Adipose tissue (tissue), 3 donors: Measurements from ENCODE around the gene USP10. TPM values are rescaled to one million over a fixed set of nuclear protein-coding genes. Genes with fewer than 3 reads are reported as not detected.

Experiments used
- H3K27ac ChIP-seq: one replicate; pipeline ENCODE4 v1.5.1; 2013; ENCODE audit warnings: low read depth, low read length
- WGBS, 3 donors: extraction: QIAGEN DNeasy Blood & Tissue Kit; methylation state at CpG; one replicate each; pipeline ENCODE4 v1.1.7; 2013; 5-methylcytosine and 5-hydroxymethylcytosine counted together
- polyA plus RNA-seq, 3 donors: library from polyadenylated mRNA; stranded (reverse); fragments of 200-250 nt; gene quantifications; one replicate each; pipeline ENCODE4 v1.2.3, GENCODE V29; 2013
- donor health status: healthy with polysubstance abuse.
- donor health status: Bipolar disorder and iron deficiency.
- donor health status: healthy.

Gene USP10
- polyA plus RNA-seq, 3 donors = 13.1 to 39.0 (median 21.8) TPM

DNA sequence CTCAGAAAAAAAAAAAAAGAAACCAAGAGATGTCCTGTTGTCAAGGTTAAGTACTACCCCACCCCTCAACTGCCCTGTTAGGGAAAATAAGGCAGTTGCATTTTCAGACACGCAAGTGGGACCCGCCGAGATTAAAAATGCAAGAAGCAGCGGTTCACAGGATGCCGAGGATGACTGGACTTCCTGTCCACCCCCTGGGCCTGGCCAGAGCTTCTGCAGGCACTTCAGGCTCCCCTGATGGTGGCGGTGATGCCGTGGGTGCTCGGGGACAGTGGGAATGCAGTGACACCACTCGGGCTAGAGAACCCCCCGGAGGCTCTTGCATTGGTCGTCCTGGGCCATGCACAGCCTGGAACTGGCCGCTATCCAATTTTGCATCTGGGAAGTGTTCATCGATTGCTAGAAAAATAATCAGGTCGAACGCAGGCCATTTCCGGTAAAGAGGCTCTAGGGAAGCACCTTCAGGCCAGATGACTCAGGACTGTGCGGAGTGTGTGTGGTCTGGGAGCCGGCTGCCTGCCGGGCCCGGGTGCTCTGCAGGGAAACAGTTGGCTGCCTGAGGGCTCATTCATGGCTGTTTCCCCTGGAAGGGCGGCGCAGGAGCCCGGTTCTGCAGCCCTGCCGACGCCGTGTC is 106.6 kb downstream of the USP10 start:
- 28 to 70% (median 34%) methylated on average over 26 of the region's 26 CpGs for WGBS, 3 donors
- H3K27ac ChIP-seq = peak overlapping the region; percentile 41

DNA sequence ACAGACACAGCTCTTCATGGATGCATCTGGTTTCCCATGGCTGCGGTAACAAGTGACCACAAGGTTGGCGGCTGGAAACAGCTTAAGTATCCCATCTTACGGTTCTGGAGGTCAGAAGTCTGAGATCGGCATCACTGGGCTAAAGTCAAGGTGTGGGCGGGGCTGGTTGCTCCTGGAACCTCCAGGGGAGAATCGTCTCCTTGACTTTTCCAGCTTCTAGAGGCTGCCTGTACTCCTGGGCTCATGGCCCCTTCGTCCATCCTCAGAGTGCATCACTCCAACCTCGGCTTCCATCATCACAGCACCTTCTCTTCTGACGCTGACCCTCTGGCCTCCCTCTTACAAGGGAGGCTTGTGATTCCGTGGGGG is 107.1 kb downstream of the USP10 start:
- peak overlapping the region; percentile 41 for H3K27ac ChIP-seq
- 86 to 93% (median 90%) methylated on average over 10 of the region's 10 CpGs for WGBS, 3 donors

DNA sequence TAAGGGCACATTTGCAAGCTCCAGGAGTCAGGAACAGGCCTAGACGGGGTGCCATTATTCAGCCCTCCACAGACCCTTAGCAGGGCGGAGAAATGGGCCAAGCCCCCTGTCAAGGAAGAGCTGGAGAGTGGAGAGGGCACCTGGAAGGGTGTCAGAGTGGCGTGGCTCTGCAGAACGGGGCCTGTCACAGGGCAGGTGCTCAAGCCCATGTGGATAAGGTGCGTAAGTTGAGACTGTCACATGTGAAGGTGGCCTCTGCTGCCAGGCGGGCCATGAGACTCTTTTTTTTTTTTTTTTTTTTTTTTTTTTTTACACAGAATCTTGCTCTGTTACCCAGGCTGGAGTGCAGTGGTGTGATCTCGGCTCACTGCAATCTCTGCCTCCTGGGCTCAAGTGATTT is 108.0 kb downstream of the USP10 start:
- 86 to 98% (median 94%) methylated on average over 6 to 7 of the region's 7 CpGs for WGBS, 3 donors
- no peak overlapping the region for H3K27ac ChIP-seq

DNA sequence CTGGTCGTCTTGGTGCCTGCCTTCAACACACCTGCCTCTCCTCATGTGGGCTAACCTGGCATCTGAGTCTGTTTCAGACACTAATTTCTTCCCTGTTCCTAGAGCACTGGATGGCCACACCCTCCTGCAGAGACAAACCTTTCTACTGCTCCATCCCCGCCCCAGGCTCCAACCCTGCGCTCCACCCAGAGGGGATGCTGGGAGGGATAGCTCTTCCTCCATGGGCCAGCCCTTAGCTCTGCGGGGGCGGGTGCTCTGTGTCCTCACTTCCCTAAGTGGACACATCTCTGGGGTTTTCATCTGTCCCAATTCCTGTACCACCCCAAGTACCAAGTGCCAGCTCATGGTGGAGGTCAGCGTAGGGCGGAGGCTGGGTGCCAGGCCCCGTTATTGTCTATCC is 109.0 kb downstream of the USP10 start:
- 77 to 83% (median 80%) methylated on average over 8 of the region's 8 CpGs for WGBS, 3 donors
- H3K27ac ChIP-seq = no peak overlapping the region

DNA sequence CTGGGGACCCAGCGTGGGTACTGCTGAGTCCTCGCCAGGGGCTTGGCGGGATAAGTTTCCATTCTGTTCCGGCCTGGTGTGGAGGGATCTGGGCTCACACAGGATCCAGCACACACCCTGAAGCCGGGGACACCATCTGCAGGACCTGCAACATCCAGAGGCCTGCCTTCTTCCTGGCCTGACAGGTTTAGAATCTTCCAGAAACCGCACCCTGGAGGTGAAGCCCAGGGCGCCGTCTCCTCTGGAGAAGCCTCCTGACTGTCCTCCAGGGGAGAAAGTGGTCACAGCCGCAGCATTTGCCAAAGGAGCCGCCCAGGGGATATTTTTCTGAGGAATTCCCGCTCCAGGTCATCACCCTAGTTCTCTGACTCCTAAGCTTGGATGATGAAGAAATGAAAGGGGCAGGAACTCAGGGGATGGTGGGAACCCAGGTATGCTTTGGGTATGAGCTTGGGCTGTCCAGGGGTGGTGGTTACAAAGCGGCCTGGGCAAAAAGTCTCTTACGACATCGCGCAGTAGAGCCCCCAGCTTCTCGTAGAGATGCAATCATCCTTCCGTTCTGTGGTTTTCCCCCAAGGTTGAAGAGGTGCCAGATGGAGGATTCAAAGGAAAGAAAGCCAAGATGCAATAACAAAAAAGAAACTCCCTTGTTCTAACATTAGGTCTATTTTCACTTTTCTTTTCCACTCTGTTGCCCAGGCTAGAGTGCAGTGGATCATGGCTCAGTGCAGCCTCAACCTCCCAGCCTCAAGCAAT is 110.9 kb downstream of the USP10 start:
- WGBS, 3 donors = 45 to 80% (median 51%) methylated on average over 17 of the region's 17 CpGs
- no peak overlapping the region for H3K27ac ChIP-seq

DNA sequence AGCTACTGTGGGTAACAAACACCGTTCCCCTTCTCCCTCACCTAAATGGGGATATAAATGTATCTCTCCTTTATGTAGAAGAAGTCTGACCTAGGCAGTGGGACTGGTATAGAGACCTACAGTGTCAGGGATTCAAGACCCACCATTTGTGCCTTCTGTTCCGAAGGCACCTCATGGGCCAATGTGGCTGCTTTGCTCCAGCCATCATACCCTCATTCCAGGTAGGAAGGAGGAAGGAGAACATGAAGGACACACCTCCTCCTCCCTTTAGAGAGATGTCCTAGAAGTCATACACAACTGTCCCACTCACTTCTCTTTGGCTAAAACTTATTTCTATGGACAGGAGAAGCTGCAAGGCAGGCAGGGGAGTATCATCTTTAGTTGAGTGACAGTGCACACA is 111.7 kb downstream of the USP10 start:
- H3K27ac ChIP-seq = peak overlapping the region; percentile 34
- WGBS, 3 donors = 96 to 100% (median 97%) methylated on average over 2 of the region's 2 CpGs

DNA sequence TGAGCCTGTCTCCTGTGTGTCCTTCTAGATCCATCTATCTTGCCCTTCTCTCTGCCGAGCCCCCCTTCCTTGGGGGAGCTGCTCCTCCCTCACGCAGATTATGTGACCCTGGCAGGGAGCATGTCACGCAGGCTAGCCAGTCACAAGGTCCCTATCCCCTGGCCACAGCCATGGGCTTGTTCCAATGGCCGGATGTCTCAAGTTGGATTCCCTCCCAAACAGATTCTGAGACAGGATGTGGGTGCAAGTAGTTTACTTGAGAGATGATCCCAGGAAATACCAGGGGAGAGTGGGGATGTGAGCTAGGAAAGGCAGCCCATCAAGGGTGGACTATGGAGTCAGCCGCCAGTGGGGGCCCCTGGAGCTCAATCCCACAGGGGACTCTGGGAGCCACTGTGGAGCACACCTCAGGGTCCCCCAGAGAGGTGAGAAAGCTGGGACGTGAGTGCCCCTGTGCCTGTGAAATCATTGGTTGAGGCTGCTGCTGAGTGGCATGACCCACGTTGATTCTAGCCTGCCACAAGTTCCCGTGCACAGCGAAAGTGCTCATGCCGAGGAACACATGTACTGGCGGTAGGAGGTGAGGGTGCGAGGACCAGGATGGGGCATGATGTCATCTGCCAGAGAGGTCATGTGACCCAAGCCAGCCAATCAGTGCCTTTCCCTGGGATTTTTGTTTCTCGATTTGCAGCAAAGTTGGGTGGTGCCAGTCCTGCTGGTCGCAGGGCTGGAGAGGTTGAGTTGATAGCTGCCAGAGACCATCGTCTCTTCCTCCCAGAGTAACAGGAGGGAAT is 113.5 kb downstream of the USP10 start:
- WGBS, 3 donors = 67 to 73% (median 73%) methylated on average over 15 of the region's 15 CpGs

DNA sequence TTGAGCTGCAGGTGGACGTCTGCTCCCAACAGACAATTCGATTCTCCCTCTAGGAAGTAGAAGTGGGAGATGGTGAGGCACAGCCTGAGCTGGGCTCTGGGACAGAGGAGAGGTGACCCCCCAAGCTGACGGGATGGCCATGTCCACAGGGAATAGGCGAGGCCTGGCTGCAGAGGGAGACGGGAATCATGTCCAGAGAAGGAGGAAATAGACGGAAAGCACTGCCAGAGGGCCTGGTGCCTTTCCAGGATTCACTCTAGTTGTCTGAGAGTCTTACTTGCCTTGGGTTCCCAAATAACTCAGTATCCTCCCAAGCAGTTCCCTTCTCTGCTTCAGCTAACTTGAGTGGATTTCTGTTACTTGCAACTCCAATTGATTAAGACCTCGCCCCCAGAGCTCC is 115.7 kb downstream of the USP10 start:
- no peak overlapping the region for H3K27ac ChIP-seq
- WGBS, 3 donors = 37 to 73% (median 54%) methylated on average over 7 of the region's 7 CpGs

More for the DNA sequence above, 113.5 kb downstream of the USP10 start:
- H3K27ac ChIP-seq = no peak overlapping the region

DNA sequence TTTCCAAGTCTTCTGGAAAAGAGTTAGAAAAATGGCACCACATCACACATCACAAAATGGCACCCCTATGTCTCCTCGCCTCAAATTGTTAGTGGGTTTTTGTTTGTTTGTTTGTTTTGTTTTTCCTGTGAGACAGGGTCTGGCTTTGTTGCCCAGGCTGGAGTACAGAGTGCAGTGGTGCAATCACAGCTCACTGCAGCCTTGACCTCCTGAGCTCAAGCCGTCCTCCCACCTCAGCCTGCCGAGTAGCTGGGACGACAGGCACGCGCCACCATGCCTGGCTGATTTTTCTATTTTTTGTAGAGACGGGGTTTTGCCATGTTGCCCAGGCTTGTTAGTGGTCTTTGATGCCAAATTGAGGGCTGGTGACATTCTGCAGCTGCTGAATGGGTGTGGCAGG is 116.2 kb downstream of the USP10 start:
- H3K27ac ChIP-seq = no peak overlapping the region
- WGBS, 3 donors = 72 to 90% (median 89%) methylated on average over 7 of the region's 7 CpGs

DNA sequence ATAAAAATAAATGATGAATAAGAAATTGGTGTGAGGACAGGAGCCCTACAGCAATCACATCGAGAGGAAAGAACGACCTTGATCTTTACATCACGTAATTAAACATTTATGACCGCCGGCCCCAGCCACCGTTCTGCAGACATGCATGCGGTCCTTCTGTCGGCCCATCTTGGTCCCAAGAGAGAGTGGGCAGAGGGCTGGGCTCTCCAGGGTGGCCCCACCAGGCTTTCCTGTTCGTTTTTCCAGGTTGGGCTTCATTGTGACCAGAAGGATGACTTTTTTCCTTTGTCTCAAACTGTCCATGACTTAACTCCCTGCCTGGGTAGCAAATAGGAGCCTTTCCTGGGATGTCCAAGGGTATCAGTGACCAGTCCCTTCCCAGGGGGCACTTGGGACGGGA is 116.7 kb downstream of the USP10 start:
- H3K27ac ChIP-seq = no peak overlapping the region
- 66 to 86% (median 85%) methylated on average over 10 of the region's 10 CpGs for WGBS, 3 donors

DNA sequence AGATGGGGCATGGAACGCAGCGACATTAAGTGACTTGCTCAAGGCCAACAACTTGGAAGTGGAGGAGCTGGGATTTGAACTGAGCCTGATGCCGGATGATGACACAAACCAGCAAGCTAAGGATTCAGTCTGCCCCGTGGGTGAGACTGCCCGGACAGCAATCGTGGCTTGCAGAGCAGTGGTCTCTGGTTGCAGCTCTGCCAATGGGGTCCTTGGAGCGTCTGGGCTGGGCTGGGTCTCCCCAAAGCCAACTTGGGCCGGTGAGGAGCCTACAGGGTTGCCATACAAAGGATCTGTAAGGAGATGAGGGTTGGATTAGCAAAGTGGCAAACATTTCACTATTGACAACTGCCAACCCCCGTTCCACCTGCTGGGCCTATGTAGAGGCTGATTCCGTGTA is 117.4 kb downstream of the USP10 start:
- 76 to 89% (median 87%) methylated on average over 10 of the region's 10 CpGs for WGBS, 3 donors
- no peak overlapping the region for H3K27ac ChIP-seq

DNA sequence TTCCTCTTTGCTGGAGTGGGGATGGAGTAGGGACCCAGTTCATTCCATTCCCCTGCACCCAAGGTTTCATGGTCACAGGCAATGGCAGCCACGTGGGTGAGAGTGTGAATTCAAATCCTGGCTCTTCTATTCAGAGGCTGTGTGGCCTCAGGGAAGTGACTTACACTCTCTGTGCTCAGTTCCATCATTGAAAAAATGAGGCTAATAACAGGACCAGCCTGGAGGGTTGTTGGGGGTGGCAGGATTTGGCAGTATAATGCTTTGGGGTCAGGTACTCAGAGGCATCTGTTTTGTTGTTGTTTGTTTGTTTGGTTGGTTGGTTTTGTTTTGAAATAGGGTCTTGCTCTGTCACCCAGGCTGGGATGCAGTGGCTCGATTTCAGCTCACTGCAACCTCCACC is 117.8 kb downstream of the USP10 start:
- no peak overlapping the region for H3K27ac ChIP-seq
- WGBS, 3 donors = 74 to 76% (median 75%) methylated on average over 2 of the region's 2 CpGs

DNA sequence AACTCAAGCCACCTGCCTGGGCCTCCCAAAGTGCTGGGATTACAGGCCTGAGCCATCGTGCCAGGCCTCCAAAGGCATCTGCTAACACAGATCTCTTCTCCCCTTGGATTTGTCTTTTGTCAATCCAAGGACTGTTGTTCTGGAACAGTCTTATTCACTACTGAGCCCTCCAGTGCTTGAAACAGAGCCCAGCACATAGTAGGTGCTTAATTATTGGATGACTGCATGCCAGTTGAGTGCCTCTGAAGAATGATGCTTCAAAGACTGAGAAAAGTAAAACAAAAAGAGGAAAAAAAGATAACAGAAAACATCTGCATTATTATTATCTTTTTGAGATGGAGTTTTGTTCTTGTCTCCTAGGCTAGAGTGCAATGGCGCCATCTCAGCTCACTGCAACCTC is 118.3 kb downstream of the USP10 start:
- 67 to 91% (median 89%) methylated on average over 2 of the region's 2 CpGs for WGBS, 3 donors
- H3K27ac ChIP-seq = no peak overlapping the region

DNA sequence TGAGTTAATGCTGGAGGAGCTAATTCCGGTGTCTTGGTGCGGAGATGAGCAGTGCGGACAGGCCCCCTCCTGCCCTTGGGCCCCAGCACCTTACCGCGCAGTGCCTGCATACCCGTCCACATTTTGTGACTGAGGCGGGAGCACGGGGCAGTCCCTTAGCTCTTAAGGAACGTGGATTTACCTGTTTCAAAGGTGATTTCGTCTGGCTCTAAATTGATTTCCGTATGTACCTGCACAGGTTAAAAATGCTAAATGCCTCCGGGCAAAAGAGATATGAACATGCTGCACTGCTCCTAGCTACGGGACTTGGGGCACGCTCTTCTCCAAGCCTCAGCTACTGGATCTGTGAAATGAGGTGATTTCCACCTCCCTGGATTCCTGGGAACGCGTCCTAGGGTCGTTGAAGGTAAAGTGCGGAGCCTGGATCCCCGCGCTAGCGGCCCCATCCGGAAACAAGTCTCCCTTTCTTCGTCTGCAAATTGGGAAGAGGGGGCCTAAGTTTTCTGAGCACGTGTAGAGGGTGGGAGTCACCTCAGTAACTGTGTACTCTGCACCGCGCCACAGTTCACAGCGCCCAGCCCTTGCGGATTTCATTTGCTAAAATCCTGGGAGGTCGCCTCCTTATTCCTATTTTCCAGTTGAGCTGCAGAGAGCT is 119.3 kb downstream of the USP10 start:
- 41 to 62% (median 59%) methylated on average over 29 of the region's 29 CpGs for WGBS, 3 donors
- no peak overlapping the region for H3K27ac ChIP-seq

DNA sequence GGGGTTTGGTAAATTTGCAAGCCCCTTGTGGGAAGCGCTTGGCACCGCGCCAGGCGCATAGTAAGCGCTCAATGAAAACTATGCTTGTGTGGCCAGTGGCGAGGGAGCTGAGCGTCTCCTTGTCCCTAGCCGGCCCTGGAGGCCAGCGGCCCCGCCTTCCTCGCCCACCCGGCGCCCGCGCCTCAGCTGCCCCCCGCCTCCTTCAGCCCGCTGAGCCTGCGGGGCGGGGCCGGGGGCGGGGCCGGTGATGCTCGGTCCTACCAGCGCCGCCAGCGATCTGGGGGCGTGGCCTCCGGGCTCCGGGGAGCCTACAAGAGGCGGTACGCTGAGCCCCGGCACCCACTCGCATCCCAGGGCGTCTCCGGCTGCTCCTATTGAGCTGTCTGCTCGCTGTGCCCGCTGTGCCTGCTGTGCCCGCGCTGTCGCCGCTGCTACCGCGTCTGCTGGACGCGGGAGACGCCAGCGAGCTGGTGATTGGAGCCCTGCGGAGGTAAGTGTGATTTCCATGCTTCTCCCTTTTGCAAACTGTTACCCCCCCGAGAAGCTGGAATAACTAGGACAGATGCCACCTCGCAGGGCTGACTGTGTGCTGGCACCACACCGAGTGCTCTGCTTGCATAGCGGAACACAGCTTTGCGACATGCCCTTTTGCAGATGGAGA is 120.0 kb downstream of the USP10 start, which contains the start of gene CRISPLD2:
TSS of gene CRISPLD2 (plus strand) at position 342 of the 661 bp plus-strand sequence. CDS start 18,511 bp downstream, outside the sequence.
- H3K27ac ChIP-seq = no peak within 1 kb of the TSS

DNA sequence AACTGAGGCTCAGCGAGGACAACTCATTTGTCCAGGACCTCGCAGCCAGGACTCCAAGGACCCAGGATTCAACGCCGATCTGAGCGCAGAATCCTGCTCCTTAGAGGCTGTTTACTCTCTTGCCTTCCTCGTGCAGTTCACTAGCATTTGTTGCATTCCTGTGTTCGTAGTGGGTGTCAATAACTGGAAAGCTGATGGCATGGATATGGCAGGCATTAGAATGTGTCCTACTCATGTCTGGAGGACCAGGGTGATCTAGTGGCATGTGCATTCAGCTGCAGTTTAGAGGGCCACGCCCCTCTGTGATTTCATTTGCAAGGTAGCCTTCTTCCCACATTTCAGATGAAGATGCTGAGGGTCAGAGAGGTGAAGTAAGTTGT is 120.5 kb downstream of the USP10 start:
- 35 to 55% (median 52%) methylated on average over 8 of the region's 8 CpGs for WGBS, 3 donors
- no peak overlapping the region for H3K27ac ChIP-seq

More for the DNA sequence above, 120.0 kb downstream of the USP10 start, which contains the start of gene CRISPLD2:
- 1 to 2% (median 2%) methylated on average over 52 to 53 of the region's 53 CpGs for WGBS, 3 donors

DNA sequence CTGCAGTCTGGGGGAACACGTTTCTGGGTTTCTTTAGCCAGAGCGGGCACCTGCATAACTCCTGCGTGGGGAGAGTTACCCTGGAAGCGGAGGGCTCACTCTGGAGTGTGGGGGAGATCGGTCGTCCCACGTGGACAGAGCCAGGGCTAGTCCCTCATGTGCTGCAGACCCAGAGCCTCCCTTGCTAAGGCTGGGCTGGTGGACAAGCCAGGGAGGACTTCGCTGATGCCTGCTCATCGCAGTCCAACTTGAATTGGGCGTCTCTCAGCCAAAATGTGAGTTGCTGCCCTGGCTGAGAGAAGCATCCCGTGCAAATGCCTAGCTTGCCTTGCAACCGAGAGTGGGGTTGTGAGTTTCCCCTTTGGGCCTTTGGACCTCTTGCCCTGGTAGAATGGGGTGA is 121.0 kb downstream of the USP10 start:
- no peak overlapping the region for H3K27ac ChIP-seq
- WGBS, 3 donors = 53 to 59% (median 57%) methylated on average over 12 of the region's 12 CpGs

DNA sequence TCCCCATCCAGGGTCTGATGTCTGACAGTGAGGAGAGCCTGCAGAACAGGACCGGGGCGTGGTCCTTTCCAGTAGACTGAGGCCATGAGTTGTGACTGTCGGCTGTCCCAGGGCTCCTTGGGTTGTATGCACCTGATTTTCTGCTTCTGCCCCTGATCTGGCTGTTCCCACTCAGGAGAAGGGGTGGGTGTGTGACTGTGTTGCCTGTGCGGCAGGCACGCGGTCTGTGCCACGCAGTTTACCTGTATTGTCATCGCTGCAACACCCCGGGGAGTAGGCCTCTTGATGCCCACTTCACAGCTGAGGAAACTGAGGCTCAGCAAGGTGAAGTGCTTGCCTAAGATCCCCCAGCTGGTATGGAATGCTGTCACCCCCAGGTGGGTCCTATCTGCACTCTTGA is 121.4 kb downstream of the USP10 start:
- WGBS, 3 donors = 82 to 88% (median 87%) methylated on average over 9 of the region's 9 CpGs
- no peak overlapping the region for H3K27ac ChIP-seq
